HepG2 (cell line): ENCODE data around the gene MT1HL1. TPM values are rescaled to one million over a fixed set of nuclear protein-coding genes. Genes with fewer than 3 reads are reported as not detected.

Experiments
- ATAC-seq: fragments of 200-7000 bp; cut with Tn5 transposase; 3 replicates; pipeline ENCODE4 v1.9.1; 2020; ENCODE audit warnings: mild to moderate bottlenecking, moderate library complexity
- Bru-seq: library from RNA; stranded (reverse); fragments of 400-500 nt; gene quantifications from one replicate; lab custom pipeline; 2021; lab: Mats Ljungman, UMichigan
- BruChase-seq, 2 experiments: library from RNA; stranded (reverse); fragments of 400-500 nt; gene quantifications; one replicate each; lab custom pipeline; 2021; lab: Mats Ljungman, UMichigan
- BruUV-seq: library from RNA; stranded (reverse); fragments of 400-500 nt; replicated peaks from 2 replicates; lab custom pipeline; 2021; lab: Mats Ljungman, UMichigan
- CTCF ChIA-PET: fragments of 300-600 bp; formaldehyde crosslinking; extraction: SDS; loops from one replicate; lab custom pipeline; 2021; ENCODE audit warnings: low total read pairs, inconsistent platforms, low intra/inter-chr PET ratio; lab: Yijun Ruan, JAX
- POLR2A ChIA-PET: fragments of 350-600 bp; sonication (Branson Sonifier 250); formaldehyde crosslinking; loops from one replicate; lab custom pipeline; 2020; ENCODE audit warnings: antibody characterized with exemption, inconsistent platforms; lab: Yijun Ruan, JAX
- DNase-seq: peaks from one replicate; pipeline ENCODE4 v3.0.0-alpha.2; 2015; ENCODE audit warnings: low spot score
- FAIRE-seq: peaks from 3 replicates; lab custom pipeline; 2011; peaks lifted over from hg19 to GRCh38; lab: Jason Lieb, UNC
- H2AFZ ChIP-seq: one replicate; pipeline ENCODE4 v1.6.1; 2011; ENCODE audit warnings: low read length, inconsistent platforms
- H3K27ac ChIP-seq: fragments of 300-600 bp; 3 replicates; pipeline ENCODE4 v1.8.0; 2011; ENCODE audit warnings: mixed run types, mild to moderate bottlenecking, mixed read lengths, low read length, inconsistent platforms; ENCODE audit not compliant: insufficient read depth; ENCODE audit errors: extremely low read length
- H3K27me3 ChIP-seq, 2 experiments: fragments of 200-600 bp in 1 of 2; 2 replicates in 1 of 2; 3 replicates in 1 of 2; pipeline versions ENCODE4 v1.6.0 to v1.8.0; 2011; ENCODE audit warnings: low read length in 2 of 2, mild to moderate bottlenecking in 2 of 2, moderate library complexity in 2 of 2, inconsistent platforms in 1 of 2; ENCODE audit not compliant: insufficient read depth in 2 of 2, control insufficient read depth in 1 of 2
- H3K36me3 ChIP-seq, 2 experiments: fragments of 200-600 bp in 1 of 2; replicated peaks in 1 of 2; 2 replicates in 1 of 2; 3 replicates in 1 of 2; pipeline versions ENCODE4 v1.5.1 to v1.8.0; 2011; ENCODE audit warnings: low read length in 2 of 2, inconsistent platforms in 1 of 2; ENCODE audit not compliant: insufficient read depth in 2 of 2, control insufficient read depth in 1 of 2
- H3K4me1 ChIP-seq: 2 replicates; pipeline ENCODE4 v1.5.1; 2012; ENCODE audit warnings: low read length, inconsistent platforms; ENCODE audit not compliant: insufficient read depth
- H3K4me2 ChIP-seq: 2 replicates; pipeline ENCODE4 v1.6.0; 2011; ENCODE audit warnings: low read depth, low read length, inconsistent platforms
- H3K4me3 ChIP-seq, 3 experiments: fragments of 200-600 bp in 1 of 3; sonication (generic), shearing (Covaris generic) in 1 of 3; replicated peaks in 1 of 3; 2 replicates each; pipeline ENCODE4 v1.5.1; 2011 to 2016; ENCODE audit warnings: low read length in 3 of 3, inconsistent platforms in 2 of 3, low read depth in 2 of 3, mild to moderate bottlenecking in 2 of 3, control low read depth in 1 of 3, mixed read lengths in 1 of 3; ENCODE audit not compliant: insufficient read depth in 1 of 3
- H3K79me2 ChIP-seq: one replicate; pipeline ENCODE4 v1.6.1; 2011; ENCODE audit warnings: low read length, inconsistent platforms; ENCODE audit not compliant: insufficient read depth
- H3K9ac ChIP-seq: 2 replicates; pipeline ENCODE4 v1.6.0; 2011; ENCODE audit warnings: mild to moderate bottlenecking, low read depth, low read length, inconsistent platforms; ENCODE audit not compliant: insufficient read depth
- H3K9me3 ChIP-seq: 2 replicates; pipeline ENCODE4 v1.5.1; 2012; ENCODE audit warnings: mild to moderate bottlenecking, low read length
- H4K20me1 ChIP-seq: 2 replicates; pipeline ENCODE4 v1.6.0; 2011; ENCODE audit warnings: inconsistent platforms, mild to moderate bottlenecking, low read length, moderate library complexity; ENCODE audit not compliant: insufficient read depth
- AGO1 ChIP-seq: fragments of 200-400 bp; formaldehyde crosslinking; IDR thresholded peaks from 2 replicates; pipeline ENCODE4 v1.6.1; 2017; ENCODE audit warnings: mild to moderate bottlenecking, low read depth, low read length, moderate library complexity; ENCODE audit not compliant: poor library complexity, severe bottlenecking
- HNRNPK ChIP-seq: fragments of 200-400 bp; formaldehyde crosslinking; IDR thresholded peaks from 2 replicates; pipeline ENCODE4 v1.6.1; 2018; ENCODE audit warnings: low read length, low read depth, moderate library complexity, mild to moderate bottlenecking; ENCODE audit not compliant: poor library complexity, severe bottlenecking
- HNRNPLL ChIP-seq: fragments of 200-400 bp; formaldehyde crosslinking; IDR thresholded peaks from 2 replicates; pipeline ENCODE4 v1.6.1; 2017; ENCODE audit warnings: mild to moderate bottlenecking, low read depth, low read length; ENCODE audit not compliant: poor library complexity, severe bottlenecking
- SIN3B ChIP-seq: fragments of 150-350 bp; IDR thresholded peaks from 2 replicates; pipeline ENCODE4 v1.6.1; 2014; ENCODE audit warnings: low read length
- ZNF670 ChIP-seq: sonication (generic); formaldehyde crosslinking; IDR thresholded peaks from 2 replicates; pipeline ENCODE4 v1.8.0; 2022; ENCODE audit warnings: mild to moderate bottlenecking, missing genetic modification reagents, borderline replicate concordance
- ZSCAN22 ChIP-seq: sonication (generic); formaldehyde crosslinking; IDR thresholded peaks from 2 replicates; pipeline ENCODE4 v1.4.0; 2020; ENCODE audit warnings: mild to moderate bottlenecking, missing genetic modification reagents
- WGBS: methylation state at CpG from one replicate; pipeline ENCODE4 v1.1.6; 2017; ENCODE audit warnings: low lambda C conversion rate; 5-methylcytosine and 5-hydroxymethylcytosine counted together
- in situ Hi-C: cut with HindIII; loops from 2 replicates; pipeline ENCODE4 v1.10.0; 2017; ENCODE audit warnings: low pct_unique_long_range_greater_than_20kb; ENCODE audit not compliant: extremely low pct_ligation_motif_present
- intact Hi-C: fragments of 100-400 bp; cut with micrococcal nuclease; formaldehyde crosslinking; loops from one replicate; pipeline ENCODE4 v1.10.0; 2022; ENCODE audit not compliant: unreplicated experiment
- long read RNA-seq, 2 experiments: library from RNA in 1 of 2; library from polyadenylated mRNA in 1 of 2; stranded (forward) in 1 of 2; unstranded in 1 of 2; transcript quantifications; one replicate each; pipeline ENCODE4 v2.0.0, GENCODE V29; 2019 to 2022
- polyA minus RNA-seq, 3 experiments: library from RNA; depleted of rRNA, polyadenylated mRNA; stranded (reverse); fragments of >200 nt; gene quantifications; 2 replicates each; pipeline ENCODE4 v1.2.3, GENCODE V29; 2011; ENCODE audit warnings: low replicate concordance in 1 of 3
- polyA plus RNA-seq, 8 experiments: library from polyadenylated mRNA; depleted of rRNA in 3 of 8; stranded (reverse) in 7 of 8; unstranded in 1 of 8; fragments of >200 nt; fragmentation: Illumina TruSeq in 4 of 8; extraction: Trizol in 4 of 8; gene quantifications; 2 replicates each; pipeline versions ENCODE4 v1.2.1 to v1.2.3, GENCODE V29; 2011 to 2016; ENCODE audit warnings: low read depth in 4 of 8, missing spikeins in 1 of 8, mixed read lengths in 1 of 8; ENCODE audit not compliant: insufficient read depth in 1 of 8
- total RNA-seq, 5 experiments: library from RNA; depleted of rRNA; stranded (reverse); fragments of >200 nt; fragmentation: Illumina TruSeq; extraction: Trizol; gene quantifications; 2 replicates each; pipeline ENCODE4 v1.2.3, GENCODE V29; 2016; ENCODE audit warnings: low read depth in 1 of 5
- TF ChIP-seq, protein P1 (sequence below): sonication (generic); formaldehyde crosslinking; conservative IDR thresholded peaks from 2 replicates; pipeline ENCODE4 v1.8.0; 2022; ENCODE audit warnings: missing genetic modification reagents
- TF ChIP-seq, protein P2 (sequence below): sonication (generic); formaldehyde crosslinking; IDR thresholded peaks from 2 replicates; pipeline ENCODE4 v1.4.0; 2020; ENCODE audit warnings: missing genetic modification reagents, borderline replicate concordance

Gene MT1HL1
- total RNA-seq (2016; rRNA removed; fragmentation: Illumina TruSeq; extraction: Trizol): not detected in 2 replicates
- not detected in 2 replicates for total RNA-seq (2016; cell fraction: cytosol; rRNA removed; fragmentation: Illumina TruSeq; extraction: Trizol; ENCODE audit: low read depth)
- not detected in 2 replicates for total RNA-seq (2016; cell fraction: insoluble cytoplasmic fraction; rRNA removed; fragmentation: Illumina TruSeq; extraction: Trizol)
- not detected in 2 replicates for total RNA-seq (2016; cell fraction: membrane; rRNA removed; fragmentation: Illumina TruSeq; extraction: Trizol)
- not detected in 2 replicates for total RNA-seq (2016; cell fraction: nucleus; rRNA removed; fragmentation: Illumina TruSeq; extraction: Trizol)
- not detected in 2 replicates for polyA plus RNA-seq (2011; rRNA removed)
- polyA plus RNA-seq (2011; cell fraction: cytosol; rRNA removed): not detected in 2 replicates
- not detected in 2 replicates for polyA plus RNA-seq (2011; cell fraction: nucleus; rRNA removed)
- polyA plus RNA-seq (2012): not detected in 2 replicates
- polyA plus RNA-seq (2016; cell fraction: cytosol; fragmentation: Illumina TruSeq; extraction: Trizol; ENCODE audit: low read depth): not detected in 2 replicates
- polyA plus RNA-seq (2016; cell fraction: insoluble cytoplasmic fraction; fragmentation: Illumina TruSeq; extraction: Trizol; ENCODE audit: low read depth): not detected in 2 replicates
- not detected in 2 replicates for polyA plus RNA-seq (2016; cell fraction: membrane; fragmentation: Illumina TruSeq; extraction: Trizol; ENCODE audit: low read depth)
- polyA plus RNA-seq (2016; cell fraction: nucleus; fragmentation: Illumina TruSeq; extraction: Trizol; ENCODE audit: insufficient read depth, low read depth): not detected in 2 replicates
- polyA minus RNA-seq (2011; rRNA and poly(A)+ RNA removed; ENCODE audit: low replicate concordance): not detected in 2 replicates
- polyA minus RNA-seq (2011; cell fraction: cytosol; rRNA and poly(A)+ RNA removed): not detected in 2 replicates
- polyA minus RNA-seq (2011; cell fraction: nucleus; rRNA and poly(A)+ RNA removed): not detected in 2 replicates
- Bru-seq, nascent RNA: not detected
- BruChase-seq, experiment 1, labeled RNA remaining after a 6-hour chase: not detected
- BruChase-seq, experiment 2, labeled RNA remaining after a 2-hour chase: not detected
- long read RNA-seq, experiment 1: 0 reads
- long read RNA-seq, experiment 2: 0 reads

- no peaks in the 10 kb centered on the region for H3K9me3 ChIP-seq
- ChIA-PET CTCF (no interaction called here), POLR2A (no interaction called here)
- no peak for TF ChIP-seq ZNF670 (CRISPR knock-in tag)
- no peak for TF ChIP-seq SIN3B
- TF ChIP-seq AGO1: no peak
- TF ChIP-seq HNRNPLL: no peak
- TF ChIP-seq HNRNPK: no peak
- TF ChIP-seq, protein P1, sequence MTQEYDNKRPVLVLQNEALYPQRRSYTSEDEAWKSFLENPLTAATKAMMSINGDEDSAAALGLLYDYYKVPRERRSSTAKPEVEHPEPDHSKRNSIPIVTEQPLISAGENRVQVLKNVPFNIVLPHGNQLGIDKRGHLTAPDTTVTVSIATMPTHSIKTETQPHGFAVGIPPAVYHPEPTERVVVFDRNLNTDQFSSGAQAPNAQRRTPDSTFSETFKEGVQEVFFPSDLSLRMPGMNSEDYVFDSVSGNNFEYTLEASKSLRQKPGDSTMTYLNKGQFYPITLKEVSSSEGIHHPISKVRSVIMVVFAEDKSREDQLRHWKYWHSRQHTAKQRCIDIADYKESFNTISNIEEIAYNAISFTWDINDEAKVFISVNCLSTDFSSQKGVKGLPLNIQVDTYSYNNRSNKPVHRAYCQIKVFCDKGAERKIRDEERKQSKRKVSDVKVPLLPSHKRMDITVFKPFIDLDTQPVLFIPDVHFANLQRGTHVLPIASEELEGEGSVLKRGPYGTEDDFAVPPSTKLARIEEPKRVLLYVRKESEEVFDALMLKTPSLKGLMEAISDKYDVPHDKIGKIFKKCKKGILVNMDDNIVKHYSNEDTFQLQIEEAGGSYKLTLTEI: no peak
- no peak for TF ChIP-seq ZSCAN22
- TF ChIP-seq, protein P2, sequence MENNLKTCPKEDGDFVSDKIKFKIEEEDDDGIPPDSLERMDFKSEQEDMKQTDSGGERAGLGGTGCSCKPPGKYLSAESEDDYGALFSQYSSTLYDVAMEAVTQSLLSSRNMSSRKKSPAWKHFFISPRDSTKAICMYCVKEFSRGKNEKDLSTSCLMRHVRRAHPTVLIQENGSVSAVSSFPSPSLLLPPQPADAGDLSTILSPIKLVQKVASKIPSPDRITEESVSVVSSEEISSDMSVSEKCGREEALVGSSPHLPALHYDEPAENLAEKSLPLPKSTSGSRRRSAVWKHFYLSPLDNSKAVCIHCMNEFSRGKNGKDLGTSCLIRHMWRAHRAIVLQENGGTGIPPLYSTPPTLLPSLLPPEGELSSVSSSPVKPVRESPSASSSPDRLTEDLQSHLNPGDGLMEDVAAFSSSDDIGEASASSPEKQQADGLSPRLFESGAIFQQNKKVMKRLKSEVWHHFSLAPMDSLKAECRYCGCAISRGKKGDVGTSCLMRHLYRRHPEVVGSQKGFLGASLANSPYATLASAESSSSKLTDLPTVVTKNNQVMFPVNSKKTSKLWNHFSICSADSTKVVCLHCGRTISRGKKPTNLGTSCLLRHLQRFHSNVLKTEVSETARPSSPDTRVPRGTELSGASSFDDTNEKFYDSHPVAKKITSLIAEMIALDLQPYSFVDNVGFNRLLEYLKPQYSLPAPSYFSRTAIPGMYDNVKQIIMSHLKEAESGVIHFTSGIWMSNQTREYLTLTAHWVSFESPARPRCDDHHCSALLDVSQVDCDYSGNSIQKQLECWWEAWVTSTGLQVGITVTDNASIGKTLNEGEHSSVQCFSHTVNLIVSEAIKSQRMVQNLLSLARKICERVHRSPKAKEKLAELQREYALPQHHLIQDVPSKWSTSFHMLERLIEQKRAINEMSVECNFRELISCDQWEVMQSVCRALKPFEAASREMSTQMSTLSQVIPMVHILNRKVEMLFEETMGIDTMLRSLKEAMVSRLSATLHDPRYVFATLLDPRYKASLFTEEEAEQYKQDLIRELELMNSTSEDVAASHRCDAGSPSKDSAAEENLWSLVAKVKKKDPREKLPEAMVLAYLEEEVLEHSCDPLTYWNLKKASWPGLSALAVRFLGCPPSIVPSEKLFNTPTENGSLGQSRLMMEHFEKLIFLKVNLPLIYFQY (CRISPR knock-in tag): no peak
- no peak within 1 kb of the TSS for H2AFZ ChIP-seq
- no peak within 1 kb of the TSS for H3K27ac ChIP-seq
- FAIRE-seq: no peak
- WGBS: 61% methylated on average over 18 of the region's 18 CpGs
- no peaks in the 10 kb centered on the region for H3K4me1 ChIP-seq
- H3K4me2 ChIP-seq: no peak within 1 kb of the TSS
- BruUV-seq: no TSS peak
- no peaks in the 10 kb centered on the region for H3K36me3 ChIP-seq
- H3K9ac ChIP-seq: no peak within 1 kb of the TSS
- H4K20me1 ChIP-seq: no peaks in the 10 kb centered on the region
- intact Hi-C loops (no loop called here), in situ Hi-C loops (no loop called here)
- no peak within 1 kb of the TSS for H3K4me3 ChIP-seq
- H3K27me3 ChIP-seq: peaks cover 0 to 11% of the 10 kb centered on the region in 2 experiments; a peak in 2 of 5 replicates
- H3K79me2 ChIP-seq: no peaks in the 10 kb centered on the region
- no peak for DNase-seq
- ATAC-seq: no peak
Measured at GRCh38 chr1:237004116-237004515, at the start of gene MT1HL1. MT1HL1 (minus strand) TSS chr1:237004441; CDS start chr1:237004372, 69 bp downstream.
